K562 (cell line): ENCODE data around the gene OR10A2. TPM values are rescaled to one million over a fixed set of nuclear protein-coding genes. Genes with fewer than 3 reads are reported as not detected.

ENCODE experiments used
- ATAC-seq: fragments of 200-7000 bp; cut with Tn5 transposase; 3 replicates; pipeline ENCODE4 v1.9.1; 2020; ENCODE audit warnings: moderate library complexity
- BruUV-seq: library from RNA; stranded (reverse); fragments of 400-500 nt; replicated peaks from 2 replicates; lab custom pipeline; 2021; lab: Mats Ljungman, UMichigan
- CTCF ChIA-PET: fragments of 300-600 bp; formaldehyde crosslinking; extraction: SDS; loops from one replicate; lab custom pipeline; 2021; ENCODE audit warnings: low intra/inter-chr PET ratio; lab: Yijun Ruan, JAX
- POLR2A ChIA-PET: fragments of 300-600, 350-650 bp; sonication (Branson Sonifier 250); formaldehyde crosslinking; extraction: SDS; loops from one replicate; lab custom pipeline; 2021; ENCODE audit warnings: antibody characterized with exemption, inconsistent platforms; lab: Yijun Ruan, JAX
- DNase-seq, 4 experiments: peaks; one replicate each; pipeline versions ENCODE4 v3.0.0 to v3.0.0-alpha.2; 2011 to 2018; ENCODE audit warnings: low spot score in 3 of 4, mixed read lengths in 3 of 4; ENCODE audit errors: extremely low read depth in 1 of 4
- FAIRE-seq: peaks from 2 replicates; lab custom pipeline; 2011; peaks lifted over from hg19 to GRCh38; lab: Jason Lieb, UNC
- H2AFZ ChIP-seq: 2 replicates; pipeline ENCODE4 v1.6.0; 2011; ENCODE audit warnings: low read depth, low read length, control low read depth, inconsistent platforms
- H3K27ac ChIP-seq: fragments of 200-600 bp; 3 replicates; pipeline ENCODE4 v1.8.0; 2011; ENCODE audit warnings: low read depth, mild to moderate bottlenecking, control low read depth, inconsistent platforms, low read length, moderate library complexity, mixed read lengths; ENCODE audit errors: extremely low read depth
- H3K27me3 ChIP-seq, 2 experiments: fragments of 300-600 bp in 1 of 2; 2 replicates in 1 of 2; 3 replicates in 1 of 2; pipeline versions ENCODE4 v1.6.0 to v1.8.0; 2011; ENCODE audit warnings: inconsistent platforms in 2 of 2, low read length in 2 of 2, mild to moderate bottlenecking in 1 of 2, mixed read lengths in 1 of 2, moderate library complexity in 1 of 2; ENCODE audit not compliant: control insufficient read depth in 2 of 2, insufficient read depth in 2 of 2
- H3K36me3 ChIP-seq: fragments of 300-600 bp; 3 replicates; pipeline ENCODE4 v1.8.0; 2011; ENCODE audit warnings: mild to moderate bottlenecking, low read length, inconsistent platforms; ENCODE audit not compliant: control insufficient read depth, insufficient read depth
- H3K4me1 ChIP-seq, 2 experiments: fragments of 200-600 bp in 1 of 2; replicated peaks in 1 of 2; 2 replicates in 1 of 2; 3 replicates in 1 of 2; pipeline versions ENCODE4 v1.5.1 to v1.8.0; 2011; ENCODE audit warnings: inconsistent platforms in 2 of 2, low read length in 2 of 2, mild to moderate bottlenecking in 1 of 2, mixed read lengths in 1 of 2, moderate library complexity in 1 of 2; ENCODE audit not compliant: control insufficient read depth in 2 of 2, insufficient read depth in 2 of 2
- H3K4me2 ChIP-seq: 2 replicates; pipeline ENCODE4 v1.6.1; 2011; ENCODE audit warnings: low read length, control low read depth, inconsistent platforms, mixed read lengths; ENCODE audit not compliant: insufficient read depth
- H3K4me3 ChIP-seq: fragments of 200-600 bp; sonication (generic), shearing (Covaris generic); 2 replicates; pipeline ENCODE4 v1.5.1; 2016; ENCODE audit warnings: control low read depth, inconsistent platforms
- H3K79me2 ChIP-seq: fragments of 200-600 bp; 3 replicates; pipeline ENCODE4 v1.8.0; 2011; ENCODE audit warnings: low read length, inconsistent platforms; ENCODE audit not compliant: control insufficient read depth, insufficient read depth
- H3K9ac ChIP-seq, 2 experiments: 2 replicates each; pipeline versions ENCODE4 v1.6.0 to v1.6.1; 2011; ENCODE audit warnings: low read depth in 2 of 2, low read length in 2 of 2, control low read depth in 1 of 2, inconsistent platforms in 1 of 2, mild to moderate bottlenecking in 1 of 2, mixed read lengths in 1 of 2; ENCODE audit not compliant: insufficient read depth in 1 of 2
- H3K9me1 ChIP-seq: one replicate; pipeline ENCODE4 v1.6.0; 2011; ENCODE audit warnings: inconsistent platforms, mild to moderate bottlenecking, low read length, moderate library complexity; ENCODE audit not compliant: control insufficient read depth, insufficient read depth
- H3K9me3 ChIP-seq: replicated peaks from 2 replicates; pipeline ENCODE4 v1.5.1; 2011; ENCODE audit warnings: low read depth, low read length, inconsistent platforms; ENCODE audit not compliant: control insufficient read depth, insufficient read depth
- H4K20me1 ChIP-seq: replicated peaks from 2 replicates; pipeline ENCODE4 v1.6.1; 2011; ENCODE audit warnings: low read length, inconsistent platforms, mixed read lengths; ENCODE audit not compliant: control insufficient read depth, insufficient read depth
- POLR3A ChIP-seq: IDR thresholded peaks from 2 replicates; pipeline ENCODE4 v1.6.1; 2011; ENCODE audit warnings: borderline replicate concordance, mild to moderate bottlenecking, moderate library complexity; ENCODE audit not compliant: insufficient read length, insufficient read depth; ENCODE audit errors: extremely low read depth
- SMAD2 ChIP-seq: fragments of 150-350 bp; IDR thresholded peaks from 2 replicates; pipeline ENCODE4 v1.6.1; 2014; ENCODE audit warnings: low read depth, mild to moderate bottlenecking, low read length
- WGBS: fragments of 100-300 bp; shearing (Covaris generic); methylation state at CpG from one replicate; pipeline ENCODE4 v1.1.6; 2016; ENCODE audit warnings: low coverage, mixed read lengths; ENCODE audit not compliant: insufficient coverage; ENCODE audit errors: missing lambda C conversion rate; 5-methylcytosine and 5-hydroxymethylcytosine counted together
- in situ Hi-C: fragments of 300-500 bp; cut with MboI; formaldehyde crosslinking; loops from 4 replicates; pipeline ENCODE4 v1.15.0; 2018; ENCODE audit warnings: inconsistent platforms, mixed read lengths
- intact Hi-C: fragments of 100-400 bp; cut with micrococcal nuclease; formaldehyde crosslinking; loops from 2 replicates; pipeline ENCODE4 v1.14.2; 2022
- polyA plus RNA-seq, 8 experiments: library from polyadenylated mRNA; depleted of rRNA in 4 of 8; stranded (reverse) in 5 of 8; unstranded in 3 of 8; fragments of >200 nt; fragmentation: Nextera tagmentation in 2 of 8; fragmentation: Illumina TruSeq in 1 of 8; extraction: Ambion mirVana in 2 of 8; extraction: Trizol in 1 of 8; gene quantifications; 2 replicates each; pipeline versions ENCODE4 v1.2.1 to v1.2.3, GENCODE V29; 2011 to 2014; ENCODE audit warnings: inconsistent platforms in 1 of 8, missing spikeins in 1 of 8
- total RNA-seq, 7 experiments: library from RNA; depleted of rRNA in 6 of 7; stranded (reverse); fragments of >200 nt in 6 of 7; fragmentation: Illumina TruSeq in 2 of 7; extraction: Trizol in 2 of 7; gene quantifications; 2 replicates each; pipeline versions ENCODE4 v1.2.1 to v1.2.3, GENCODE V29; 2011 to 2021; ENCODE audit warnings: low replicate concordance in 1 of 7
- TF ChIP-seq, protein P1 (sequence below), 2 experiments: IDR thresholded peaks; 2 replicates each; pipeline ENCODE4 v1.6.1; 2012; ENCODE audit warnings: improper control_type of control experiment in 2 of 2, low read depth in 2 of 2, low read length in 2 of 2, borderline replicate concordance in 1 of 2

The OR10A2 gene
- total and polyA plus RNA-seq, 9 of the 15 experiments (the other 6 are each of a cell fraction or from before 2014, with no cell fraction given): 0.10 TPM; not detected in 8

DNA sequence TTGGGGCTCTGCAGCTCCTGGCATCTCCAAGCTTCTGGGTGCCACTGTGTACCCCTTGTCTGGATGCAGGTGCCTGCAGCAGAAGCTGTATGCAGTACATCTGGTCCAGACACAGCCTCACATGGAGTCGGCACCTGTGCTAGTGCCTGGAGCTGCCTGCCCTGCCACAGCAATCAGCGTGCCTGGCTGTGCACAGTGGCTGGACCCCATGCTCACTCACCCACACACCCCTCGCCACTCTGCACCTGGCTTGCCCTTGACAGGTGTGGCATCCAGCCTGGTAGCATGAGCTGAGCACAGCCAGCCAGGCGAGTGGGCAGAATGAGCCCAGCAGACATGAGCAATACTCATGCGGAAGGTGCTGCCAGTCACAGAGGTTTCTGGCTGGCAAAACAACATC lies 43.9 kb upstream of the OR10A2 start:
- no peaks in the 10 kb centered on the region for H3K9me1 ChIP-seq
- no peaks in the 10 kb centered on the region for H3K36me3 ChIP-seq
- intact Hi-C loops: loop anchor here (10.0 kb wide), 1 partner anchor 276 kb away; no protein-coding TSS in a partner anchor
- no peak overlapping the region for H3K9ac ChIP-seq
- no peak overlapping the region for H3K4me3 ChIP-seq
- H3K27ac ChIP-seq: no peak overlapping the region
- WGBS: 16% methylated on average over 5 of the region's 5 CpGs
- ATAC-seq (no peak), DNase-seq (no peak), FAIRE-seq (no peak)
- BruUV-seq: no TSS peak
- no peak overlapping the region for H3K4me2 ChIP-seq
- no peaks in the 10 kb centered on the region for H3K79me2 ChIP-seq
- CTCF ChIA-PET: interaction anchor here (0.6 kb wide), 1 partner anchor 301 kb away, joined by 3 read pairs; no protein-coding TSS in a partner anchor
- no peak overlapping the region for H2AFZ ChIP-seq
- H3K9me3 ChIP-seq: no peaks in the 10 kb centered on the region
- POLR2A ChIA-PET: no interaction called here
- in situ Hi-C loops: no loop called here
- no peaks in the 10 kb centered on the region for H4K20me1 ChIP-seq
- H3K4me1 ChIP-seq: no peaks in the 10 kb centered on the region
- TF ChIP-seq, protein P1, sequence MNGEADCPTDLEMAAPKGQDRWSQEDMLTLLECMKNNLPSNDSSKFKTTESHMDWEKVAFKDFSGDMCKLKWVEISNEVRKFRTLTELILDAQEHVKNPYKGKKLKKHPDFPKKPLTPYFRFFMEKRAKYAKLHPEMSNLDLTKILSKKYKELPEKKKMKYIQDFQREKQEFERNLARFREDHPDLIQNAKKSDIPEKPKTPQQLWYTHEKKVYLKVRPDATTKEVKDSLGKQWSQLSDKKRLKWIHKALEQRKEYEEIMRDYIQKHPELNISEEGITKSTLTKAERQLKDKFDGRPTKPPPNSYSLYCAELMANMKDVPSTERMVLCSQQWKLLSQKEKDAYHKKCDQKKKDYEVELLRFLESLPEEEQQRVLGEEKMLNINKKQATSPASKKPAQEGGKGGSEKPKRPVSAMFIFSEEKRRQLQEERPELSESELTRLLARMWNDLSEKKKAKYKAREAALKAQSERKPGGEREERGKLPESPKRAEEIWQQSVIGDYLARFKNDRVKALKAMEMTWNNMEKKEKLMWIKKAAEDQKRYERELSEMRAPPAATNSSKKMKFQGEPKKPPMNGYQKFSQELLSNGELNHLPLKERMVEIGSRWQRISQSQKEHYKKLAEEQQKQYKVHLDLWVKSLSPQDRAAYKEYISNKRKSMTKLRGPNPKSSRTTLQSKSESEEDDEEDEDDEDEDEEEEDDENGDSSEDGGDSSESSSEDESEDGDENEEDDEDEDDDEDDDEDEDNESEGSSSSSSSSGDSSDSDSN (IDR thresholded peaks at IDR 0.05; ENCODE audit: borderline replicate concordance in 1 of 2, low read depth in 2 of 2, low read length in 2 of 2): no peak
- TF ChIP-seq SMAD2 (no peak), POLR3A (no peak)
- no peaks in the 10 kb centered on the region; a peak in 1 of 5 replicates for H3K27me3 ChIP-seq
